PC-9 (cell line): ENCODE data around the gene HPGD. TPM values are rescaled to one million over a fixed set of nuclear protein-coding genes. Genes with fewer than 3 reads are reported as not detected.

Experiments
- BruUV-seq: library from RNA; stranded (reverse); fragments of 400-500 nt; replicated peaks from 2 replicates; lab custom pipeline; 2021; lab: Mats Ljungman, UMichigan
- CTCF ChIA-PET: fragments of 300-600 bp; sonication (Branson Sonifier 250); formaldehyde crosslinking; loops from one replicate; lab custom pipeline; 2022; ENCODE audit warnings: antibody characterized with exemption; lab: Charles Lee
- POLR2A ChIA-PET: fragments of 300-600 bp; sonication (Branson Sonifier 250); formaldehyde crosslinking; loops from one replicate; lab custom pipeline; 2022; ENCODE audit warnings: antibody characterized with exemption; ENCODE audit not compliant: unreplicated experiment; lab: Charles Lee
- DNase-seq, 2 experiments: peaks; one replicate each; pipeline versions ENCODE4 v3.0.0 to v3.0.0-alpha.2; 2015 to 2022; ENCODE audit warnings: mixed read lengths in 1 of 2
- H2AFZ ChIP-seq: fragments of 200-600 bp; sonication (generic); 2 replicates; pipeline ENCODE4 v1.8.1; 2017; ENCODE audit warnings: antibody characterized with exemption
- H3F3A ChIP-seq: fragments of 200-600 bp; sonication (generic); 2 replicates; pipeline ENCODE4 v1.8.1; 2017; ENCODE audit warnings: antibody characterized with exemption, mild to moderate bottlenecking, low read depth; ENCODE audit not compliant: insufficient read depth
- H3K27ac ChIP-seq: fragments of 200-600 bp; sonication (generic); 2 replicates; pipeline ENCODE4 v1.6.1; 2016; ENCODE audit warnings: mixed run types
- H3K27me3 ChIP-seq: fragments of 200-600 bp; sonication (generic); 2 replicates; pipeline ENCODE4 v1.6.1; 2016; ENCODE audit warnings: low read depth, mixed run types; ENCODE audit not compliant: insufficient read depth
- H3K36me3 ChIP-seq: fragments of 200-600 bp; sonication (generic); 2 replicates; pipeline ENCODE4 v1.6.1; 2016; ENCODE audit warnings: low read depth, mixed run types
- H3K4me1 ChIP-seq: fragments of 200-600 bp; sonication (generic); replicated peaks from 2 replicates; pipeline ENCODE4 v1.6.1; 2016; ENCODE audit warnings: mixed run types; ENCODE audit not compliant: insufficient read depth
- H3K4me2 ChIP-seq: fragments of 200-600 bp; sonication (generic); 2 replicates; pipeline ENCODE4 v1.6.1; 2017; ENCODE audit warnings: mixed run types
- H3K4me3 ChIP-seq: fragments of 200-600 bp; sonication (generic); 2 replicates; pipeline ENCODE4 v1.6.1; 2016; ENCODE audit warnings: mixed run types
- H3K79me2 ChIP-seq: fragments of 200-600 bp; sonication (generic); 2 replicates; pipeline ENCODE4 v1.6.1; 2017; ENCODE audit warnings: low read depth, mixed run types
- H3K9me2 ChIP-seq: fragments of 200-600 bp; sonication (generic); 2 replicates; pipeline ENCODE4 v1.8.1; 2017; ENCODE audit warnings: mild to moderate bottlenecking; ENCODE audit not compliant: insufficient read depth
- H3K9me3 ChIP-seq: fragments of 200-600 bp; sonication (generic); 2 replicates; pipeline ENCODE4 v1.8.1; 2016; ENCODE audit warnings: low read depth; ENCODE audit not compliant: insufficient read depth
- H4K20me1 ChIP-seq: fragments of 200-600 bp; sonication (generic); 2 replicates; pipeline ENCODE4 v1.8.1; 2017; ENCODE audit not compliant: insufficient read depth
- CTCF ChIP-seq: fragments of 200-600 bp; sonication (generic); conservative IDR thresholded peaks from 2 replicates; pipeline ENCODE4 v1.6.1; 2017; ENCODE audit warnings: mixed run types, antibody characterized with exemption, mild to moderate bottlenecking, moderate library complexity
- EZH2 ChIP-seq: fragments of 200-600 bp; sonication (generic); IDR thresholded peaks from 2 replicates; pipeline ENCODE4 v1.8.0; 2017; ENCODE audit warnings: antibody characterized with exemption, low read depth
- intact Hi-C: fragments of 100-400 bp; cut with micrococcal nuclease; formaldehyde crosslinking; loops from one replicate; pipeline ENCODE4 v1.10.0; 2022; ENCODE audit not compliant: unreplicated experiment
- total RNA-seq: library from RNA; stranded (reverse); gene quantifications from 2 replicates; pipeline ENCODE4 v1.2.3, GENCODE V29; 2021

The HPGD gene
- total RNA-seq, 1 experiment from 2014 or later: 0.96 TPM

- no TSS peak for BruUV-seq
- Histone ChIP-seq H3K27me3 (no peaks in the 10 kb centered on the region), H4K20me1 (no peaks in the 10 kb centered on the region), H3F3A (no peaks in the 10 kb centered on the region), H3K9me2 (no peaks in the 10 kb centered on the region), H3K4me3 (no peak overlapping the region), H3K27ac (no peak overlapping the region), H3K36me3 (no peaks in the 10 kb centered on the region), H3K4me2 (no peak overlapping the region), H3K9me3 (no peaks in the 10 kb centered on the region), H2AFZ (no peak overlapping the region), H3K79me2 (no peaks in the 10 kb centered on the region), H3K4me1 (no peaks in the 10 kb centered on the region)
- ChIA-PET POLR2A (no interaction called here), CTCF (no interaction called here)
- DNase-seq: no peak
- no peak for TF ChIP-seq EZH2
- no peak for TF ChIP-seq CTCF
- intact Hi-C loops: no loop called here
These were observed 64.8 kb downstream of the HPGD start for GRCh38 chr4:174457468-174457867.

DNA sequence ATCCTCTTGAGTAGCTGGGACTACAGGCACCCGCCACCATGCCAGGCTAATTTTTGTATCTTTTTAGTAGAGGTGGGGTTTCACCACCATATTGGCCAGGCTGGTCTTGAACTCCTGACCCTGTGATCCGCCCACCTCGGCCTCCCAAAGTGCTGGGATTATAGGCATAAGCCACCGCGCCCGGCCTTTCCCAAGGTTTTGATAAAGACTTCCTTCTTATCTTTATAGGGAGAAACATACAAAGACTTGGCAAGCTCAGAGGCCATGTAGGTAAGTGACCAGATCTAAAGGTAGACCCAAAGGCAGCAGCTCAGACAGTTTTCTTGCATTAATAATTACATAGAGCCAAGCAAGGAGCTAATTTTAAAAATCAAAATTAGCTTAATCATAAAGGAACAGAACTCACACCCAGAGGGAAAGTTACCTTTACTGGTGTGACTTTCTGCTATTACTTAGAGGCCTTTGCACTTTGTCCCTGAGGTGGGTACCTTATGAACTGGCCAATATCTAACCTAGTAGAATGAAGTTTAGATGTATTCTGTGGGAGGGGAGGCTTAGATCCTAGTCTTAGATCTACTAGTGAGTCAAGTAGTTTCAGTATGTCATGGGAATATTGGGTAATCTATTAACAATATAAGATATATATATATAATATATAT is 67.3 kb downstream of the HPGD start:
- ChIA-PET POLR2A (no interaction called here), CTCF (no interaction called here)
- H3K27ac ChIP-seq: no peak overlapping the region
- H3K79me2 ChIP-seq: no peaks in the 10 kb centered on the region
- intact Hi-C loops: no loop called here
- no peaks in the 10 kb centered on the region for H3K27me3 ChIP-seq
- no peak overlapping the region for H2AFZ ChIP-seq
- H3K4me1 ChIP-seq: no peaks in the 10 kb centered on the region
- H3K36me3 ChIP-seq: no peaks in the 10 kb centered on the region
- no peak overlapping the region for H3K4me3 ChIP-seq
- BruUV-seq: no TSS peak
- DNase-seq: no peak
- no peaks in the 10 kb centered on the region for H3F3A ChIP-seq
- TF ChIP-seq EZH2 (no peak), CTCF (no peak)
- no peaks in the 10 kb centered on the region for H3K9me2 ChIP-seq
- H4K20me1 ChIP-seq: no peaks in the 10 kb centered on the region
- no peaks in the 10 kb centered on the region for H3K9me3 ChIP-seq
- H3K4me2 ChIP-seq: no peak overlapping the region

DNA sequence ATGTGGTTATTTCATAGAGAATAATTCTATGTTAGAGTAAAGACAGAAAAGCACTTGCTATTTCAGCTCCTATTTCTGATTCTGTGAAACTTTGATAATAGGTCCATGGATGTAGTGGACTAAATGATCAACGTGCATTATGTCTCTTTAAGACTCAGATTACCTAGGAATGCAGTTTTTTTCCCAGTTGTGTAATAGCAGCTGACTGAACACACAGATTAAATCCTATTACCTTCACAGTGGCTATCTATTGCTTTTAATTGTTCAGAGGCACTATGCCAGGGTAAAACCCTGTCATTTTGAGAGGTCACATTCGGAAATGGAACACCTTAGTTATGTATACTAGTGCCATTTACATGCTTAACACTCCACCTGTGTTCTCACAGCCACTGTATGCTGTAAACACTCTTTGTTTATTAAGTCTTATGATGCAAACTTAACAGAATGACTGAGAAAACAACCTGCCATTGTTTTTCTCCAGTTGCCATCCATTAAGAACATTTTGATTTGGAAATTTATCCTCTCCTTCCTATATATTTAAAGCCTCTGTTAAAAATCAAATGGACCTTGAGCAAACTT is 70.5 kb downstream of the HPGD start:
- ChIA-PET POLR2A (no interaction called here), CTCF (no interaction called here)
- no peak overlapping the region for H3K4me3 ChIP-seq
- H3K27ac ChIP-seq: no peak overlapping the region
- BruUV-seq: no TSS peak
- no peak for TF ChIP-seq CTCF
- no peak for TF ChIP-seq EZH2
- H3F3A ChIP-seq: no peaks in the 10 kb centered on the region
- no peaks in the 10 kb centered on the region for H3K4me1 ChIP-seq
- no peak for DNase-seq
- H3K79me2 ChIP-seq: no peaks in the 10 kb centered on the region
- no peaks in the 10 kb centered on the region for H3K9me3 ChIP-seq
- no peaks in the 10 kb centered on the region for H3K36me3 ChIP-seq
- H2AFZ ChIP-seq: no peak overlapping the region
- no peaks in the 10 kb centered on the region for H3K9me2 ChIP-seq
- H4K20me1 ChIP-seq: no peaks in the 10 kb centered on the region
- H3K4me2 ChIP-seq: no peak overlapping the region
- no peaks in the 10 kb centered on the region for H3K27me3 ChIP-seq
- intact Hi-C loops: no loop called here
